OCI-M1 (cell line): ENCODE data around the gene RELA.
A peak's percentile ranks its signal among the peaks of the same experiment; 100 is the strongest.
"Not testable (repeated sequence)": the region's sequence is repeated elsewhere in the genome, so short reads cannot be mapped to it uniquely, and the experiment has no call there.

Source experiments
- DNase-seq: peaks from one replicate; lab custom pipeline; 2025; lab: John Stamatoyannopoulos, UW

The RELA gene

DNA sequence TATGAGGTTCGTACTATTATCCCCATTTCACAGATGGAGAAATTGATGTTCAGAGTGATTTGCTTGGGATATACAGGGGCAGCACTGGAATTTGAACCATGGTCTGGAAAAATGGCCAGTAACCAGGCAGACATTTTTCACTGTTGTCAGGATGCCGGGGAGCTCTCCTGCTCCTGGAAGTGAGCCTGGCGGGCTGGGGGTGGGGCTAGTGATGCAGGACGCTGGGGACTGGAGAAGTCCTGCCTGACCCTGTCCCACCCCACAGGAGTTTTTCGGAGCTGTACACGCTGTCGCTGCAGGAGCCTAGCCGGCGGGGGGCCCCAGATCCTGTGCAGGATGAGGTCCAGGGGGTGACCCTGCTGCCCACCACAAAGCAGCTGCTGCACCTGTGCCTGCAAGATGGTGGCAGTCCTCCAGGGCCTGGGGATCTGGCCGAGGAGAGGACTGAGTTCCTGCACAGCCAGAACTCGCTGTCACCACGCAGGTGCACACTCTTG lies 13.7 kb downstream of the RELA start:
- no peak for DNase-seq

DNA sequence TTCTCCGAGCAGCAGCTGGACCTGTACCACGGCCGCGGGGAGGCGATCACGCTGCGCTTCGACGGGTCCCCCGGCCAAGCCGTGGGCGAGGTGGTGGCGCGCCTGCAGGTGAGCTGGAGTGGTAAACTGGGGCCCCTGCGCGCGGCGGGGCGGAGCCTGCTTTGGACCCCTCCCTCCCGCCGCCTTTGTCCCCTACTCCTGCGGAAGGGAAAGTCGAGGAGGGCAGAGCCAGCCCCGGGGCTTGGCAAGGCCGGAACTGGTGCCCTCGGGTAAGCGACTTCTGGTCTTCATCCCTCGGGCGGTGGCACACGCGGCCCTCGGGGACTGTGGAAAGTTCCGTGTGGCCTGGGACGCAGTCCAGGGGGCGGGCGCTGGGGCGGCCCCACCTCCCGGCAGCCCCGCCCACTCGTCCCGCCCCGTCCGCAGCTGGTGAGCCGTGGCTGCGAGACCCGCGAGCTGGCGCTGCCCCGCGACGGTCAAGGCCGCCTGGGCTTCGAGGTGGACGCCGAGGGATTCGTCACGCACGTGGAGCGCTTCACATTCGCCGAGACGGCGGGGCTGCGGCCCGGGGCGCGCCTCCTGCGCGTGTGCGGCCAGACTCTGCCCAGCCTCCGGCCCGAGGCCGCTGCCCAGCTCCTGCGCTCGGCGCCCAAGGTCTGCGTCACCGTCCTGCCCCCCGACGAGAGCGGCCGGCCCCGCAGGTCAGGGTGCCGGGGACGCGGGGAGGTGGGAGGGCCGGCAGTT lies 15.6 kb downstream of the RELA start:
- no peak for DNase-seq

DNA sequence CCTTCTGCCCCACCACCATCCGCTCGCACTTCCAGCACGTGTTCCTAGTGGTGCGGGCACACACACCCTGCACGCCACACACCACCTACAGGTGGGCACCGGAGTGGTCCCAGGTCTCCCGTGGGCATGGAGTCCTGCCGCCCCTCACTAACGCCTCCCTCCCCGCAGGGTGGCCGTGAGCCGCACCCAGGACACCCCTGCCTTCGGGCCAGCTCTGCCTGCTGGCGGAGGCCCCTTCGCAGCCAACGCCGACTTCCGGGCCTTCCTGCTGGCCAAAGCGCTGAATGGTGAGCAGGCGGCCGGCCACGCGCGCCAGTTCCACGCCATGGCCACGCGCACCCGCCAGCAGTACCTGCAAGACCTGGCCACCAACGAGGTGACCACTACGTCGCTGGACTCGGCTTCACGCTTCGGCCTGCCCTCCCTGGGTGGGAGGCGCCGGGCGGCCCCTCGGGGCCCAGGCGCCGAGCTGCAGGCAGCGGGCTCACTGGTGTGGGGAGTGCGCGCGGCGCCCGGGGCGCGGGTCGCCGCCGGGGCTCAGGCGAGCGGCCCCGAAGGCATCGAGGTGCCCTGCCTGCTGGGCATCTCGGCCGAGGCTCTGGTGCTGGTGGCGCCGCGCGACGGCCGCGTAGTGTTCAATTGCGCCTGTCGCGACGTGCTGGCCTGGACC lies 16.3 kb downstream of the RELA start:
- no peak for DNase-seq

DNA sequence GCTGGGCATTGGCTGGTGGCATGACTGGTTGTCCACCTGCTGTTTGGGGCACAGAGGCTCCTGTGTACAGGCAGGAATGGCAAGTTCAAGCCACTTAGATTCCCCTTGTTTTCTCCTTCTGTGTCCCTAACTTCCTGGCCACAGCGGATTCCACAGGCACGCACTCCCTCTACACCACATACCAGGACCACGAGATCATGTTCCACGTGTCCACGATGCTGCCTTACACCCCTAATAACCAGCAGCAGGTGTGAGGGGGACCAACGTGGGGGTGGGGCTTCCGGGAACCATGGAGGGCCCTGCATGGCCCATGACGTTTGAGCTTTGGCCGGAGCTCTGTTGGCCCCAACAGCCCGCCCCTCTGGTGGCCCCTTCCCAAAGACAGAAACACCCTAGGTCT lies 17.0 kb downstream of the RELA start:
- no peak for DNase-seq

DNA sequence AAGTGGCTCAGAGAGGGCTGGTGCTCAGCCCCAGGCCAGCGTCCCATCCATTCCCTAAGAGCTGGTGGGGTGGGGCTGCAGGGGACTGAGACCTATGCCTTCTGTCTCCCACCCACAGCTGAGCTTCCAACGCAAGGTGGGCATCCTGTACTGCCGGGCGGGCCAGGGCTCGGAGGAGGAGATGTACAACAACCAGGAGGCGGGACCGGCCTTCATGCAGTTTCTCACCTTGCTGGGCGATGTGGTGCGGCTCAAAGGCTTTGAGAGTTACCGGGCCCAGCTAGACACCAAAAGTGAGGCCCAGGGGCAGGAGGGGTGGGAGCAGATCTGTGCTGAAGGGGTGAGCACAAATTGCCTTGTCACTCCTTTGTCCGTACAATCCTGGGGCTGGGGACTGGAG lies 17.9 kb downstream of the RELA start:
- DNase-seq, result no peak

DNA sequence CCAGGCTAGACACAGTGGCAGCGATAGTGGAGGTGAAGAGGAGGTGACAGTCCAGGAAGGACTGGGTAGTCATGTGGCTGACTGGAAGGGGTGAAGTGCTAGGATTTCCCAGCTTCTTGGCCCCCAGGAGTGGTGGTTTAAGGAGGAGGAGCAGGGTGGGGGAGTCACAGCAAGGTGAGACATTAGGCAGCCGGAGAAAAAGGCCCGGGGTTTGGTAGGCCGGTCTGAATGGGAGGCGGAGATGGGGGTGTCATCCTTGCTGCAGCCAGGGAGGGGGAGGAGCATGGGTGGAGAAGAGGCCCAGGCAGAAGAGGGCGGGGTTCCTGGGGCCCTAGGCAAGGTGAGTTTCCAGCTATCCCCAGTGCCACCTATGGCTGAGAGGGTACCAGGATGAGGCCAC lies 18.7 kb downstream of the RELA start:
- DNase-seq, result no peak

DNA sequence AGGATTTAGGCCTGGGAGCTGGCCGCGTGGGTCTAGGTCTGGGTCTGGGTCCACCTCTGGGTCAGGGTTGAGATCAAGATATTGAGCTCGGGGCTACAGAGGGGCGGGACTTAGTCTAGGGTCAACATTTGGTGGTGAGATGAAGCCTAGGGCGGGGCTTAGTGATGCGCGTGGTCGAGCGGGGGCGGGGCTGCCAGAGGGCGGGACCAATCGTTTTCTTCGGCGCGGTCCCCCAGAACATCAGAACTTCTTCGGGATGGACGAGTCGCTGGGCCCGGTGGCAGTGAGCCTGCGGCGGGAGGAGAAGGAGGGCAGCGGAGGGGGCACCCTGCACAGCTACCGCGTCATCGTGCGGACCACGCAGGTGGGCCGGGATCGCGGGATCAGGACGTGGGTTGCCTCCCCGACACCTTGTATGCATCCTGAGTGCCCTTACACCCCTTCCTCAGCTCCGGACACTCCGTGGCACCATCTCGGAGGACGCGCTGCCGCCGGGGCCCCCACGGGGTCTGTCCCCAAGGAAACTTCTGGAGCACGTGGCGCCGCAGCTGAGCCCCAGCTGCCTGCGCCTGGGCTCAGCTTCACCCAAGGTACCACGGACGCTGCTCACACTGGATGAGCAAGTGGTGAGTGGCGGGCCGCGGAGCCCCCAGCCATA lies 20.6 kb downstream of the RELA start:
- DNase-seq, result no peak

DNA sequence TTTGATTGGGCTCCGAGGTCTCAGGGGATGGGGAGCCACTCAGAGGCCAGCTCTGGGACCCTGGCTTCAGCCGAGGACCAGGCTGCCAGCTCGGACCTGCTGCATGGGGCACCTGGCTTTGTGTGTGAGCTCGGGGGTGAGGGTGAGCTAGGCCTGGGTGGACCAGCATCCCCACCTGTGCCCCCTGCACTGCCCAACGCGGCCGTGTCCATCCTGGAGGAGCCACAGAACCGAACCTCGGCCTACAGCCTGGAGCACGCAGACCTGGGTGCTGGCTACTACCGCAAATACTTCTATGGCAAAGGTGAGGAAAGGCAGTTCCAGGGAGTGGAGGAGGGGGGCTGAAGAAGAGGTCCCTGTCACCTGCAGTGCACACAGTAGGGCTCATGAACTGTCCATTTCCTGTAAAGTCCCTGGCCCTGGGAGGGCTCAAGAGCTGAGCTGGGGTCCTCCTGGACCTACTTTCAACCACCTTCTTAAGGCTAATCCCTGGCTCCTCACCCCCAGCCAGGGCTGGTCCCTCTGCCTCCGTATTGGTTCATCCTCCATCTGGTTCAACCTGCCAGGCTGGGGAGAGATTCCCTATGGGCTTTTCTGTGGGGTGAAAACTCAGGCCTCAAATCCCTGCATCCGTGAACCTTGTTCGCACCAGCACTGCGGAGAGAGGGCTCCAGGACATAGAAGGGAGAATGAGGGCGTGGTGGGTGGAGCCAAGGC lies 21.3 kb downstream of the RELA start:
- no peak for DNase-seq

DNA sequence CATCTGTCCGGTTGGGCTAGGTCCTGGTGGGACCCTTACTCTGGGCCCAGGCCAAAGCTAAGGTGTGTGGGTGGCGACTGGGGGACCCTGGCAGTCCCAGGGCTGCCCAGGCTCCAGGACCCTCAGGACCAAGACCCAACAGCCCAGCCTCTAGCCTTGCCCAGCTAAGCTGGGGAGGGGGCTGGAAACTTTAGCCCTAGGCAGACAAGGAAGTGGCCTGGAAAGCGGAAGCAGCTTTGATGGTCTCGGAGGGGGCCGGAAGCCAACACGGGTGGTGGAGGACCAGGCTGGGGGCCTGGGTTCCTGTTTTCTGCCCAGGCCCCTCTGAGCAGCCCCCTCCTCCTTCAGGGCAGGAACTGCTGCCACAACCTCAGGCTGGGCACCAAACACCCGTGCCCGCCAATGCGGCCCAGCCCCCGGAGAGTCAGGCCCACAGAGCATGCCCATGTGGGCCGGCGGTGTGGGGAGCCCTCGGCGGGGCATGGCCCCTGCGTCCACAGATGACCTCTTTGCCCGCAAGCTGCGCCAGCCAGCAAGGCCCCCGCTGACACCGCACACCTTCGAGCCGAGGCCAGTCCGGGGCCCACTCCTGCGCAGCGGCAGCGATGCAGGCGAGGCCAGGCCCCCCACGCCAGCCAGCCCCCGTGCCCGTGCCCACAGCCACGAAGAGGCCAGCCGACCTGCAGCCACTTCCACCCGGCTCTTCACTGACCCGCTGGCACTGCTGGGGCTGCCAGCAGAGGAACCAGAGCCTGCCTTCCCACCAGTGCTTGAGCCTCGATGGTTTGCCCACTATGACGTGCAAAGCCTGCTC lies 22.0 kb downstream of the RELA start:
- DNase-seq, result no peak

DNA sequence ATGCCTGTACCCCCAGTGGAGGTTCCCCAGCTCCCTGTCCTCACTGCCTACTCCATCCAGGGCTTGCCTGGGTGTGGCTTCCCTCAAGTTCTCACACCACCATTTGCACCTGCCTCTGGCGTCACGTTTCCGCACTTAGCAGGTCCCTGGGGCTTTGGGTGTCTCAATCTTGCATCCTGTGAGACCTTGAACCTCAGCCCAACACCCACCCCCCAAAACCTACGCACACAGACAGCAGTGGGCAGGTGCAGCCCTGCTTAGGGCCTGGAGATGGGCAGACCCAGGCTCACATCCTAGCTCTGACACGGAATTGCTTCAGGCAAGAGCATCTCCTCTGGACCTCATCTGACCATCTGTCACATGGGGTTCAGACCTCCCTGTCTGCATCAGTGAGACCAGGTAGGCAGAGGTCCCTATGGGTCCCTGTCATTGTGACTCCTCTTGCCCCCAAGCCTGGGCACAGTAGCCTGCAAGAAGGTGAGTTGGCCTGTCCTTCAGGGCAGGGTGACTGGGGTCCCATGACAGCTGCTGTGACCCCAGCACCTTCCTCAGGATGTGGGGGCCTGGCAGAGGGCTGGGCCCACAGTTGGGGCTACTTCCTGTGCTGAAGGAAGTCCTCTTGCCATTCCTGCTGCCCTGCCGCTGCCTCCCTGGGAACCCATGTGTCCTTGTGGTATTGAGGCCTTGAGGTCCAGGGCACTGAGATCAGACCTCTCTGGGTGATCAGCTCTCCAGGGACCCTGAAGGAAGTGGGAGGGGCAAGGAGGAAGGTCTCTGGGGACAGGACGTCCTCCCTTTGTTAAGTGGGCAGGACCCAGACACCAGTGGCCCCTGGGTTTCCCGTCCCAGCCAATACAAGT lies 22.9 kb downstream of the RELA start:
- no peak for DNase-seq

DNA sequence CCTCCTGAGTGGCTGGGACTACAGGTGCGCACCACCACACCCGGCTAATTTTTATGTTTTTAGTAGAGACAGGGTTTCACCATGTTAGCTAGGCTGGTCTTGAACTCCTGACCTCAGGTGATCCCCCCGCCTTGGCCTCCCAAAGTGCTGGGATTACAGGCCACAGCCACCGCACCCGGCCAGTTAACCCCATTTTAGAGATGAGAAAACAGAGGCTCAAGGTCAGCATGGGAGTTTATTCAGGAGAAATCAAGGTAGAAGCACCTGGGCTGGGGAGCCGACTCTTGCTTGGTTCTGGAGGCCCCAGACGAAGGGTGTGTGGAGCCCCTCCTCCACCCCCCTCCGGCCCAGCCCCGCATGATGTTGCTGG lies 23.5 kb downstream of the RELA start:
- not testable (repeated sequence) for DNase-seq

DNA sequence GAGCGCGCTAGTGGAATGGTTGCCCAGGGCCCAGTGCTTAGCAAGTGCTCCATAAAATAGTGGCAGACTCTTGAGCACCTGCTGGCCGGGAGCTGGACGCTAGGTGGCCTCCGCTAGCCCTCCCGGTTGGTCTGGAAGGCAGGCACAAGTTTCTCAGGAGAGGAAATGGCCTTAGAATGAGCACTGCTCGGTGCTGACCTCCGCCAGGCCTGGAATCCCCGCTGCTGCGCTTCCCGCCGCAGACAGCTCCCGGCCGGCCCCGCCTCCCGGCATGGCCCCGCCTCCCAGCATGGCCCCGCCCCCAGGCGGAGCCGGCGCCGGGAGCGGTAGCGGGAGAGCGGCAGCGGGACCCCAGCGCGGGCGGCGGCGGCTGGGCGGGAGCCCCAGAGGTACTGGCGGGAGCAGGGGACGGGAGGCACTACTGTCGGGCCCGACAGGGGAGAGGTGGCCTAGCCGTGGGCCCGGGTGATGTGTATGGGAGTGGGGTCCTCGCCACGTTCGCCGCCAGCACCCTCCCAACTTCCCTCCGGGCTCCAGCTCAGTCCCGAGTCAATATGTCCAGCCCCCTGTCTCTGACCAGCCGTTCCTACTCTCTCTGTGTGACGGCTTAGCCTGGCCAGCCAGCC lies 24.8 kb downstream of the RELA start, which contains the start of gene SIPA1:
SIPA1 (plus strand) TSS at position 308 of the 626 bp plus-strand sequence. CDS start 2,821 bp downstream, outside the sequence.
- DNase-seq, result peak; percentile 95

DNA sequence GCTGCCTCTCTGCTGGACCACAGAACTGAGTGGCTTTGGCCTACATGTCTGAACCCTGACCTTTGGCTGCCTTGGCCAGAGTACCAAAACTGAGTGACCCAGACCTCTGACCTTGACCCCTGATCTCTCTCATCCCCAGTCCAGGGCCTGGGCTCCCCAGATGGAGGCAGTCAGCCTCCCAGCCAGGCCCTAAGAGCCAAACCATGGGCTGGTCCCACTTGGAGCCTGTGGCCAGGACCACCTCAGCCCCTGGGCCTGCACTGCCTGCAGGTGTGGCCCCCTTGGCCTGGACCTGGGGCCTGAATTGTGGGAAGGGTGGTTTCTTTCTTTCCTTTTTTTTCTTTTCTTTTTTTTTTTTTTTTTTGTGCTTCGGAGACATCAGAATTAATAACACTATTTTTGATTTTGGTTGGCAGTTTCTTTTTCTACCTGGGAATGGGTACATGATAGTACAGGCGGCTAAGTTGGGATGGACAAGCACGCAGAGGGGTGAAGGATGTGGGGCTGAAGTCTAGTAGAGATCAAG lies 25.6 kb downstream of the RELA start:
- no peak for DNase-seq

DNA sequence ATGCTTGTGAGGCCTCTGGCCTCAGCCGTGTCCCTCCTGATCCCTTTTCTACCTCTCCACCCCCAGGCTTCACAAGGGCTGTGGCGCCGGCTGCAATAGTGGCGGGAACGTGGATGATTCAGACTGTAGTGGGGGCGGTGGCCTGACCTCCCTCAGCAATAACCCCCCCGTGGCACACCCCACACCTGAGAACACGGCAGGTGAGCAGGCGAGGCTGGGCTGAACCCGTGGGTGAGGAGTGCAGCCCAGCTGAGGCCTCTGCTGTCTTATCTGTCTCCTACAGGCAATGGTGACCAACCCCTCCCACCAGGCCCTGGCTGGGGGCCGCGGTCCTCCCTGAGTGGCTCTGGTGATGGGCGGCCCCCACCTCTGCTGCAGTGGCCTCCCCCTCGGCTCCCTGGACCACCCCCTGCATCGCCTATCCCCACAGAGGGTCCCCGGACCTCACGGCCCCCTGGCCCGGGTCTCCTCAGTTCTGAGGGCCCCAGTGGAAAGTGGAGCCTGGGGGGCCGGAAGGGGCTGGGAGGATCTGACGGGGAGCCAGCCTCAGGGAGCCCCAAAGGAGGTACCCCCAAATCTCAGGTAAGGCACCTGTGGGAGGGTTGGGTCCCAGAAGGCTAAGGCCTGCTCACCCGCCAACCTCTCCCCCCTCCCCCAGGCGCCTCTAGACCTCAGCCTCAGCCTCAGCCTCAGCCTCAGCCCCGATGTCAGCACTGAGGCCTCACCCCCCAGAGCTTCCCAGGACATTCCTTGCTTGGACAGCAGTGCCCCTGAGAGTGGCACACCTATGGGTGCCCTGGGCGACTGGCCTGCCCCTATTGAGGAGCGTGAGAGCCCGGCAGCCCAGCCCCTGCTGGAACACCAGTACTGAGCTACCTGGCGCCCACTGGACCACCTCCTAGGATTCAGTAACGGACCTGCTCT lies 26.3 kb downstream of the RELA start:
- no peak for DNase-seq

DNA sequence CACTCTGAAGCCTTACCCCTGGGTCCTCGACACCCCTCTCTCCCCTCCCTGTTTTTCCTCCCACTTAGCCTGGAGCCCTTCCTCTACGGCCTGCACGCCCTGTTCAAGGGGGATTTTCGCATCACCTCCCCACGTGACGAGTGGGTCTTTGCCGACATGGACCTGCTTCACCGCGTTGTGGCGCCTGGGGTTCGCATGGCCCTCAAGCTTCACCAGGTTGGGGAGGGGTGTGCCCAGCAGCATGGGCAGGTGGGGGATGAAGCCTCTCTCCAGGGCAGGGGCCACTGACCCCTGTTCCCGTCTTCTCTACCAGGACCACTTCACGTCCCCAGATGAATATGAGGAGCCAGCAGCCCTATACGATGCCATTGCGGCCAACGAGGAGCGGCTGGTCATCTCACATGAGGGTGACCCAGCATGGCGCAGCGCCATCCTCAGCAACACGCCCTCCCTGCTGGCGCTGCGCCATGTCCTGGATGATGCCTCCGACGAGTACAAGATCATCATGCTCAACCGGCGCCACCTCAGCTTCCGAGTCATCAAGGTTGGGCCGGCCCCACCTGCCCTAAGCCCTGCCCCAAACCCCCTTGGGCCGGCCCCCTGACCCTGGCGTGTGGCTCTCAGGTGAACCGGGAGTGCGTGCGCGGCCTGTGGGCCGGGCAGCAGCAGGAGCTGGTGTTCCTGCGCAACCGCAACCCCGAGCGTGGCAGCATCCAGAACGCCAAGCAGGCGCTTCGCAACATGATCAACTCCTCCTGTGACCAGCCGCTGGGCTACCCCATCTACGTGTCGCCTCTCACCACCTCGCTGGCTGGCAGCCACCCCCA lies 27.6 kb downstream of the RELA start:
- no peak for DNase-seq

DNA sequence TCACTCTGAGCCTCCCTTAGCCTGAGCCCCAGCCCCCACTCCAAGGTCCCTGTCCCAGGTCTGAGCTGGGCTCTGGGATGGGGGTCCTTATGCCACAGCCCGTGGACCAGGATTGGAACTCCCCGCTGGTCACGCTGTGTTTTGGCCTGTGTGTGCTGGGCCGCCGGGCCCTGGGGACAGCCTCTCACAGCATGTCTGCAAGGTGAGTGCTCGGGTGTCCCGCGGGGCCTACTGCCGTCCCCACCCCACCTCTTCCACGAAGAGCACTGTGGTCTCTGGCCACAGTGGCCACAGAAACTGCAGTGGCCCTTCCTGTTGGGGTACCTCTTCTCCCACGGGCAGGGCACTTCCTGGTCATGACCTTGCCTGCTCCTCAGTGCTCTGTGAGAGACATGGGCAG lies 28.3 kb downstream of the RELA start:
- DNase-seq, result no peak

DNA sequence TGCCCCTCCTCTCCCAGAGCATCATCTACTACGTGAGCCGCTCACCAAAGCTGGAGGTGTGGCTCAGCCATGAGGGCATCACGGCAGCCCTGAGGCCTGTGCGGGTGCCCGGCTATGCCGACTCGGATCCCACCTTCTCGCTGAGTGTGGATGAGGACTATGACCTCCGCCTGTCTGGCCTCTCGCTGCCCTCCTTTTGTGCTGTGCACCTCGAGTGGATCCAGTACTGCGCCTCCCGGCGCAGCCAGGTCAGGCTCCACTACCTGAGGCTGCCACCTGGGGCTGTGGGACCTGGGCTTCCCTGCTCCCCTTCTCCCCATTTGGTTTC lies 28.6 kb downstream of the RELA start:
- no peak for DNase-seq
